Smooth muscle cell (in vitro differentiated cells): ENCODE data around the gene CHD5. TPM values are rescaled to one million over a fixed set of nuclear protein-coding genes. Genes with fewer than 3 reads are reported as not detected.

Source experiments
- DNase-seq: peaks from one replicate; lab custom pipeline; 2025; ENCODE audit not compliant: unreplicated experiment; lab: John Stamatoyannopoulos, UW
- H2AFZ ChIP-seq: fragments of 200-600 bp; sonication (generic); 2 replicates; pipeline ENCODE4 v1.6.0; 2016; ENCODE audit warnings: antibody characterized with exemption, low read depth, mild to moderate bottlenecking
- H3F3A ChIP-seq: fragments of 200-600 bp; sonication (generic); 2 replicates; pipeline ENCODE4 v1.6.0; 2017; ENCODE audit warnings: antibody characterized with exemption, low read depth
- H3K27ac ChIP-seq: fragments of 200-600 bp; sonication (generic); 2 replicates; pipeline ENCODE4 v1.5.1; 2016; ENCODE audit warnings: low read depth, mild to moderate bottlenecking
- H3K27me3 ChIP-seq: fragments of 200-600 bp; sonication (generic); 2 replicates; pipeline ENCODE4 v1.6.1; 2016; ENCODE audit warnings: low read depth, mild to moderate bottlenecking
- H3K36me3 ChIP-seq: fragments of 200-600 bp; sonication (generic); 2 replicates; pipeline ENCODE4 v1.5.1; 2016; ENCODE audit warnings: low read depth
- H3K4me1 ChIP-seq: fragments of 200-600 bp; sonication (generic); 2 replicates; pipeline ENCODE4 v1.5.1; 2016; ENCODE audit warnings: low read depth
- H3K4me2 ChIP-seq: fragments of 200-600 bp; sonication (generic); 2 replicates; pipeline ENCODE4 v1.6.0; 2016; ENCODE audit warnings: mild to moderate bottlenecking
- H3K4me3 ChIP-seq: fragments of 200-600 bp; sonication (generic); 2 replicates; pipeline ENCODE4 v1.5.1; 2016; ENCODE audit warnings: mild to moderate bottlenecking
- H3K79me2 ChIP-seq: fragments of 200-600 bp; sonication (generic); 2 replicates; pipeline ENCODE4 v1.6.0; 2016; ENCODE audit warnings: low read depth, mild to moderate bottlenecking
- H3K9ac ChIP-seq: fragments of 200-600 bp; sonication (generic); 2 replicates; pipeline ENCODE4 v1.6.0; 2016; ENCODE audit warnings: low read depth
- H3K9me3 ChIP-seq: fragments of 200-600 bp; sonication (generic); replicated peaks from 2 replicates; pipeline ENCODE4 v1.5.1; 2016; ENCODE audit warnings: low read depth
- H4K20me1 ChIP-seq: fragments of 200-600 bp; sonication (generic); 2 replicates; pipeline ENCODE4 v1.6.0; 2016; ENCODE audit warnings: low read depth
- CTCF ChIP-seq: fragments of 200-600 bp; sonication (generic); IDR thresholded peaks from 2 replicates; pipeline ENCODE4 v1.5.1; 2017; ENCODE audit warnings: borderline replicate concordance, mild to moderate bottlenecking, antibody characterized with exemption; ENCODE audit not compliant: insufficient read depth, poor library complexity, severe bottlenecking
- WGBS: methylation state at CpG from one replicate; pipeline ENCODE4 v1.1.7; 2016; ENCODE audit warnings: low lambda C conversion rate; 5-methylcytosine and 5-hydroxymethylcytosine counted together
- polyA plus RNA-seq: library from polyadenylated mRNA; unstranded; fragments of >200 nt; fragmentation: Nextera tagmentation; extraction: Ambion mirVana; gene quantifications from 2 replicates; pipeline ENCODE4 v1.2.1, GENCODE V29; 2016
- total RNA-seq: library from RNA; depleted of rRNA; stranded (reverse); fragments of >200 nt; gene quantifications from 2 replicates; pipeline ENCODE4 v1.2.3, GENCODE V29; 2014

The CHD5 gene
- total and polyA plus RNA-seq, 2 experiments from 2014 or later, result 0.40 TPM; not detected in 1

GRCh38 chr1:6099787-6100765 is 80.0 kb downstream of the CHD5 start:
- WGBS, result 89% methylated on average over 25 of the region's 27 CpGs
- peaks cover 15% of the 10 kb centered on the region for H3K4me1 ChIP-seq
- no peak overlapping the region for H3K4me2 ChIP-seq
- DNase-seq, result no peak
- no peak overlapping the region for H2AFZ ChIP-seq
- no peaks in the 10 kb centered on the region for H3K36me3 ChIP-seq
- no peak overlapping the region for H3K27ac ChIP-seq
- no peak for TF ChIP-seq CTCF
- no peak overlapping the region for H3K4me3 ChIP-seq
- H3K9me3 ChIP-seq, result no peaks in the 10 kb centered on the region
- no peak overlapping the region for H3K9ac ChIP-seq
- no peaks in the 10 kb centered on the region for H3K79me2 ChIP-seq
- no peaks in the 10 kb centered on the region for H4K20me1 ChIP-seq
- H3F3A ChIP-seq, result no peaks in the 10 kb centered on the region
- no peaks in the 10 kb centered on the region for H3K27me3 ChIP-seq

- WGBS, result 93% methylated on average over 15 of the region's 15 CpGs
- no peaks in the 10 kb centered on the region for H4K20me1 ChIP-seq
- peaks cover 15% of the 10 kb centered on the region for H3K4me1 ChIP-seq
- H3K79me2 ChIP-seq, result no peaks in the 10 kb centered on the region
- no peak overlapping the region for H3K4me2 ChIP-seq
- no peak for DNase-seq
- H3K27ac ChIP-seq, result no peak overlapping the region
- TF ChIP-seq CTCF, result no peak
- H2AFZ ChIP-seq, result no peak overlapping the region
- no peak overlapping the region for H3K4me3 ChIP-seq
- H3K36me3 ChIP-seq, result no peaks in the 10 kb centered on the region
- no peaks in the 10 kb centered on the region for H3K27me3 ChIP-seq
- no peak overlapping the region for H3K9ac ChIP-seq
- H3F3A ChIP-seq, result no peaks in the 10 kb centered on the region
- H3K9me3 ChIP-seq, result no peaks in the 10 kb centered on the region
These were observed 80.8 kb downstream of the CHD5 start for GRCh38 chr1:6099297-6099696.

GRCh38 chr1:6098303-6099215 is 81.6 kb downstream of the CHD5 start:
- no peaks in the 10 kb centered on the region for H3K27me3 ChIP-seq
- H3K79me2 ChIP-seq, result no peaks in the 10 kb centered on the region
- WGBS, result 81% methylated on average over 24 of the region's 24 CpGs

More at GRCh38 chr1:6098303-6099215, 81.6 kb downstream of the CHD5 start:
- H3K4me2 ChIP-seq, result no peak overlapping the region
- no peaks in the 10 kb centered on the region for H4K20me1 ChIP-seq
- H3K4me3 ChIP-seq, result no peak overlapping the region
- H2AFZ ChIP-seq, result no peak overlapping the region
- TF ChIP-seq CTCF, result no peak
- H3K27ac ChIP-seq, result no peak overlapping the region
- peaks cover 15% of the 10 kb centered on the region for H3K4me1 ChIP-seq
- no peak overlapping the region for H3K9ac ChIP-seq
- H3F3A ChIP-seq, result no peaks in the 10 kb centered on the region
- no peaks in the 10 kb centered on the region for H3K36me3 ChIP-seq
- no peak for DNase-seq
- no peaks in the 10 kb centered on the region for H3K9me3 ChIP-seq
